ENCODE data around the gene ADAMTS7. TPM values are rescaled to one million over a fixed set of nuclear protein-coding genes. Genes with fewer than 3 reads are reported as not detected.
"Not testable (repeated sequence)": the region's sequence is repeated elsewhere in the genome, so short reads cannot be mapped to it uniquely, and the experiment has no call there.

Gene ADAMTS7
- total and polyA plus RNA-seq, 12 donors = 3.5 to 47.0 (median 17.9) TPM

- peaks cover 29 to 86% (median 58%) of the 10 kb centered on the region in 9 donors for H3K4me1 ChIP-seq
- not testable (repeated sequence) for H3K36me3 ChIP-seq, H3K9me3 ChIP-seq, ATAC-seq, H3K4me3 ChIP-seq, H3K27me3 ChIP-seq, DNase-seq
- WGBS, 2 donors = 88 to 97% methylated on average over 8 of the region's 8 CpGs
- intact Hi-C loops (cut with DNase I) = loop anchor here in 3 of 10 donors (5.0 to 10.0 kb wide), 2 partner anchors 54 to 117 kb away; partner anchors contain the start of genes ADAMTS7 (in 2 of the 3) and MORF4L1 (in 1 of the 3)
- H3K27ac ChIP-seq = peak overlapping the region in 2 of 10 donors; percentile 15 to 76
Observed at GRCh38 chr15:78758084-78758483, 53.2 kb downstream of the ADAMTS7 start.

- DNase-seq = no peak
- intact Hi-C loops (cut with DNase I) = loop anchor here in 3 of 10 donors (2.0 to 10.0 kb wide), 3 partner anchors 53 to 117 kb away; partner anchors contain the start of genes ADAMTS7 (in 3 of the 3) and MORF4L1 (in 1 of the 3)
Observed at GRCh38 chr15:78757636-78757905, 53.7 kb downstream of the ADAMTS7 start.

GRCh38 chr15:78756781-78757635 is 54.3 kb downstream of the ADAMTS7 start:
- intact Hi-C loops (cut with DNase I) = loop anchor here in 3 of 10 donors (2.0 to 10.0 kb wide), 3 partner anchors 54 to 118 kb away; partner anchors contain the start of genes ADAMTS7 (in 3 of the 3) and MORF4L1 (in 1 of the 3)
- peak in 2 of 9 donors; percentile 21 to 31 for TF ChIP-seq CTCF (IDR thresholded peaks at IDR 0.05)
- H3K27ac ChIP-seq = peak overlapping the region in 9 of 10 donors; percentile 54 to 77 (median 70)
- not testable (repeated sequence) for H3K36me3 ChIP-seq, H3K9me3 ChIP-seq, H3K4me3 ChIP-seq, H3K27me3 ChIP-seq
- ATAC-seq (peak; percentile 17 to 67 (median 44)), DNase-seq (peak; percentile 85 to 86)
- WGBS, 2 donors = 33 to 35% methylated on average over 23 to 24 of the region's 25 CpGs
- peaks cover 28 to 85% (median 52%) of the 10 kb centered on the region in 9 donors for H3K4me1 ChIP-seq

More at GRCh38 chr15:78757636-78757905, 53.7 kb downstream of the ADAMTS7 start:
- H3K9me3 ChIP-seq = no peaks in the 10 kb centered on the region
- H3K4me3 ChIP-seq = no peak overlapping the region
- peaks cover 29 to 86% (median 56%) of the 10 kb centered on the region in 9 donors for H3K4me1 ChIP-seq
- H3K27me3 ChIP-seq = no peaks in the 10 kb centered on the region
- TF ChIP-seq CTCF (IDR thresholded peaks at IDR 0.05) = no peak
- peak overlapping the region in 9 of 10 donors; percentile 54 to 77 (median 70) for H3K27ac ChIP-seq
- no peaks in the 10 kb centered on the region for H3K36me3 ChIP-seq
- 96% methylated on average over 10 of the region's 10 CpGs for WGBS, 2 donors
- ATAC-seq = no peak

GRCh38 chr15:78755900-78756591 is 55.2 kb downstream of the ADAMTS7 start:
- peaks cover 24 to 85% (median 44%) of the 10 kb centered on the region in 9 donors for H3K4me1 ChIP-seq
- TF ChIP-seq CTCF (IDR thresholded peaks at IDR 0.05) = peak; percentile 27 to 63 (median 57)

GRCh38 chr15:78754637-78755280 is 56.5 kb downstream of the ADAMTS7 start:
- not testable (repeated sequence) for DNase-seq, H3K9me3 ChIP-seq, H3K27ac ChIP-seq, H3K27me3 ChIP-seq, H3K36me3 ChIP-seq, H3K4me3 ChIP-seq, ATAC-seq
- intact Hi-C loops (cut with DNase I) = loop anchor here in 5 of 10 donors (5.0 to 10.0 kb wide), 3 partner anchors 58 to 137 kb away; partner anchors contain the start of genes ADAMTS7 (in 4 of the 5) and MORF4L1 (in 1 of the 5)
- H3K4me1 ChIP-seq = peaks cover 22 to 85% (median 44%) of the 10 kb centered on the region in 9 donors
- 62 to 67% methylated on average over 13 to 14 of the region's 14 CpGs for WGBS, 2 donors

More at GRCh38 chr15:78755900-78756591, 55.2 kb downstream of the ADAMTS7 start:
- ATAC-seq (peak in 7 of 8 donors; percentile 9 to 60 (median 43)), DNase-seq (peak; percentile 52 to 60)
- H3K36me3 ChIP-seq, H3K4me3 ChIP-seq, H3K9me3 ChIP-seq, H3K27me3 ChIP-seq: not testable (repeated sequence)
- 28 to 33% methylated on average over 13 of the region's 13 CpGs for WGBS, 2 donors
- intact Hi-C loops (cut with DNase I) = loop anchor here in 3 of 10 donors (2.0 to 10.0 kb wide), 3 partner anchors 55 to 119 kb away; partner anchors contain the start of genes ADAMTS7 (in 3 of the 3) and MORF4L1 (in 1 of the 3)
- H3K27ac ChIP-seq = peak overlapping the region in 7 of 10 donors; percentile 28 to 77 (median 70)

- H3K27ac ChIP-seq = not testable (repeated sequence)
Observed at GRCh38 chr15:78753751-78754535, 57.3 kb downstream of the ADAMTS7 start.

More at GRCh38 chr15:78753751-78754535, 57.3 kb downstream of the ADAMTS7 start:
- H3K4me1 ChIP-seq = peaks cover 14 to 77% (median 36%) of the 10 kb centered on the region in 9 donors
- H3K27me3 ChIP-seq, H3K9me3 ChIP-seq, DNase-seq, H3K36me3 ChIP-seq, H3K4me3 ChIP-seq, ATAC-seq: not testable (repeated sequence)
- 88 to 91% methylated on average over 10 of the region's 10 CpGs for WGBS, 2 donors
- intact Hi-C loops (cut with DNase I) = loop anchor here in 4 of 10 donors (5.0 to 10.0 kb wide), 3 partner anchors 58 to 137 kb away; partner anchors contain the start of genes ADAMTS7 (in 2 of the 4) and MORF4L1 (in 1 of the 4)
